Keratinocyte (primary cell): ENCODE measurements around the gene PANK1.

Source experiments
- CTCF ChIP-seq, 3 experiments: IDR thresholded peaks in 1 of 3; conservative IDR thresholded peaks in 1 of 3; optimal IDR thresholded peaks in 1 of 3; 2 replicates in 2 of 3; 3 replicates in 1 of 3; pipeline versions ENCODE3 to v1.5.1; 2011; ENCODE audit warnings: low read length in 3 of 3, mild to moderate bottlenecking in 3 of 3, moderate library complexity in 2 of 3, control low read depth in 1 of 3, inconsistent platforms in 1 of 3; ENCODE audit not compliant: insufficient read depth in 2 of 3; ENCODE audit errors: extremely low read depth in 1 of 3
- EZH2 ChIP-seq: IDR thresholded peaks from one replicate; pipeline ENCODE4 v1.6.1; 2012; ENCODE audit warnings: inconsistent platforms, mild to moderate bottlenecking, low read length, moderate library complexity

GRCh38 chr10:89565180-89565579, 79.9 kb downstream of the PANK1 start:
- TF ChIP-seq CTCF (optimal IDR thresholded peaks at IDR 0.05 in 1 of 3, IDR thresholded peaks at IDR 0.05 in 1 of 3, conservative IDR thresholded peaks at IDR 0.05 in 1 of 3; ENCODE audit: extremely low read depth in 1 of 3, insufficient read depth in 2 of 3, low read length in 3 of 3), result no peak
- no peak for TF ChIP-seq EZH2
